Measurements from ENCODE around the gene RET. TPM values are rescaled to one million over a fixed set of nuclear protein-coding genes. Genes with fewer than 3 reads are reported as not detected.
"Not testable (repeated sequence)": the region's sequence is repeated elsewhere in the genome, so short reads cannot be mapped to it uniquely, and the experiment has no call there.

Gene RET
- total RNA-seq, 3 donors from 2014 or later: 0.13 to 0.41 (median 0.13) TPM

GRCh38 chr10:43090188-43090587, 13.3 kb downstream of the RET start:
- Mint-ChIP-seq H3K4me3 (no peak overlapping the region), H3K36me3 (ENCODE audit: insufficient read depth) (no peaks in the 10 kb centered on the region), H3K9me3 (no peaks in the 10 kb centered on the region), H3K27me3 (ENCODE audit: low read depth) (peaks cover 19% of the 10 kb centered on the region), H3K4me1 (ENCODE audit: low read depth) (no peaks in the 10 kb centered on the region)
- no peak for DNase-seq
- ATAC-seq: no peak

- ATAC-seq: no peak
- DNase-seq: no peak
- H3K27me3 Mint-ChIP-seq (ENCODE audit: low read depth): peaks cover 16% of the 10 kb centered on the region
Observed at GRCh38 chr10:43090664-43091063, 13.8 kb downstream of the RET start.

GRCh38 chr10:43091846-43092245, 15.0 kb downstream of the RET start:
- Mint-ChIP-seq H3K27me3 (ENCODE audit: low read depth) (peaks cover 16% of the 10 kb centered on the region), H3K4me1 (ENCODE audit: low read depth) (no peaks in the 10 kb centered on the region), H3K9me3 (no peaks in the 10 kb centered on the region), H3K36me3 (ENCODE audit: insufficient read depth) (no peaks in the 10 kb centered on the region), H3K4me3 (no peak overlapping the region)
- DNase-seq (no peak), ATAC-seq (no peak)

More at GRCh38 chr10:43090664-43091063, 13.8 kb downstream of the RET start:
- Mint-ChIP-seq H3K4me1 (ENCODE audit: low read depth) (no peaks in the 10 kb centered on the region), H3K4me3 (no peak overlapping the region), H3K9me3 (no peaks in the 10 kb centered on the region), H3K36me3 (ENCODE audit: insufficient read depth) (no peaks in the 10 kb centered on the region)

GRCh38 chr10:43093423-43094076, 16.7 kb downstream of the RET start:
- peaks cover 16% of the 10 kb centered on the region for H3K27me3 Mint-ChIP-seq (ENCODE audit: low read depth)
- ATAC-seq (no peak), DNase-seq (no peak)
- H3K4me3 Mint-ChIP-seq: no peak overlapping the region
- no peaks in the 10 kb centered on the region for H3K4me1 Mint-ChIP-seq (ENCODE audit: low read depth)
- no peaks in the 10 kb centered on the region for H3K36me3 Mint-ChIP-seq (ENCODE audit: insufficient read depth)
- no peaks in the 10 kb centered on the region for H3K9me3 Mint-ChIP-seq

- DNase-seq (no peak), ATAC-seq (no peak)
- peaks cover 16% of the 10 kb centered on the region for H3K27me3 Mint-ChIP-seq (ENCODE audit: low read depth)
- no peaks in the 10 kb centered on the region for H3K4me1 Mint-ChIP-seq (ENCODE audit: low read depth)
- H3K9me3 Mint-ChIP-seq: no peaks in the 10 kb centered on the region
- no peak overlapping the region for H3K4me3 Mint-ChIP-seq
- H3K36me3 Mint-ChIP-seq (ENCODE audit: insufficient read depth): no peaks in the 10 kb centered on the region
Observed at GRCh38 chr10:43094085-43094484, 17.2 kb downstream of the RET start.

GRCh38 chr10:43099339-43099738, 22.5 kb downstream of the RET start:
- not testable (repeated sequence) for DNase-seq; H3K9me3 Mint-ChIP-seq; ATAC-seq; H3K4me1 Mint-ChIP-seq (ENCODE audit: low read depth); H3K36me3 Mint-ChIP-seq (ENCODE audit: insufficient read depth); H3K4me3 Mint-ChIP-seq
- peaks cover 29% of the 10 kb centered on the region for H3K27me3 Mint-ChIP-seq (ENCODE audit: low read depth)

GRCh38 chr10:43099928-43100327, 23.1 kb downstream of the RET start:
- Mint-ChIP-seq H3K36me3 (ENCODE audit: insufficient read depth) (no peaks in the 10 kb centered on the region), H3K4me3 (no peak overlapping the region), H3K9me3 (no peaks in the 10 kb centered on the region), H3K4me1 (ENCODE audit: low read depth) (peaks cover 3% of the 10 kb centered on the region), H3K27me3 (ENCODE audit: low read depth) (peaks cover 29% of the 10 kb centered on the region)
- ATAC-seq: no peak
- no peak for DNase-seq

GRCh38 chr10:43100366-43100765, 23.5 kb downstream of the RET start:
- no peak overlapping the region for H3K4me3 Mint-ChIP-seq
- H3K9me3 Mint-ChIP-seq: no peaks in the 10 kb centered on the region
- peaks cover 32% of the 10 kb centered on the region for H3K27me3 Mint-ChIP-seq (ENCODE audit: low read depth)
- H3K4me1 Mint-ChIP-seq (ENCODE audit: low read depth): peaks cover 6% of the 10 kb centered on the region
- no peak for DNase-seq
- ATAC-seq: no peak
- no peaks in the 10 kb centered on the region for H3K36me3 Mint-ChIP-seq (ENCODE audit: insufficient read depth)

- ATAC-seq: no peak
- Mint-ChIP-seq H3K4me3 (no peak overlapping the region), H3K36me3 (ENCODE audit: insufficient read depth) (no peaks in the 10 kb centered on the region), H3K9me3 (no peaks in the 10 kb centered on the region), H3K27me3 (ENCODE audit: low read depth) (peaks cover 32% of the 10 kb centered on the region), H3K4me1 (ENCODE audit: low read depth) (peaks cover 13% of the 10 kb centered on the region)
- no peak for DNase-seq
Observed at GRCh38 chr10:43102063-43102828, 25.4 kb downstream of the RET start.

GRCh38 chr10:43105102-43105955, 28.5 kb downstream of the RET start:
- Mint-ChIP-seq H3K4me3 (peak overlapping the region; percentile 71), H3K9me3 (no peaks in the 10 kb centered on the region), H3K36me3 (ENCODE audit: insufficient read depth) (no peaks in the 10 kb centered on the region), H3K4me1 (ENCODE audit: low read depth) (peaks cover 13% of the 10 kb centered on the region), H3K27me3 (ENCODE audit: low read depth) (peaks cover 29% of the 10 kb centered on the region)
- peak; percentile 89 to 90 for ATAC-seq
- DNase-seq: peak; percentile 72

GRCh38 chr10:43105956-43106229, 29.0 kb downstream of the RET start:
- Mint-ChIP-seq H3K36me3 (ENCODE audit: insufficient read depth) (no peaks in the 10 kb centered on the region), H3K4me3 (no peak overlapping the region), H3K27me3 (ENCODE audit: low read depth) (peaks cover 29% of the 10 kb centered on the region), H3K9me3 (no peaks in the 10 kb centered on the region), H3K4me1 (ENCODE audit: low read depth) (peaks cover 13% of the 10 kb centered on the region)
- no peak for DNase-seq
- ATAC-seq: peak in 1 of 2 donors; percentile 1

GRCh38 chr10:43106256-43107091, 29.6 kb downstream of the RET start:
- no peaks in the 10 kb centered on the region for H3K9me3 Mint-ChIP-seq
- no peaks in the 10 kb centered on the region for H3K36me3 Mint-ChIP-seq (ENCODE audit: insufficient read depth)
- peaks cover 13% of the 10 kb centered on the region for H3K4me1 Mint-ChIP-seq (ENCODE audit: low read depth)
- ATAC-seq (no peak), DNase-seq (no peak)
- peak overlapping the region; percentile 36 for H3K4me3 Mint-ChIP-seq
- peaks cover 26% of the 10 kb centered on the region for H3K27me3 Mint-ChIP-seq (ENCODE audit: low read depth)

GRCh38 chr10:43108951-43109350, 32.1 kb downstream of the RET start:
- Mint-ChIP-seq H3K4me3 (no peak overlapping the region), H3K36me3 (ENCODE audit: insufficient read depth) (no peaks in the 10 kb centered on the region), H3K4me1 (ENCODE audit: low read depth) (peaks cover 11% of the 10 kb centered on the region), H3K9me3 (no peaks in the 10 kb centered on the region), H3K27me3 (ENCODE audit: low read depth) (peaks cover 4% of the 10 kb centered on the region)
- ATAC-seq (no peak), DNase-seq (no peak)

All from activated T-cell treated with anti-CD3 and anti-CD28 coated beads, Interleukin-2, amount 50 U/mL, for 4 hours (primary cell).